Choroid plexus epithelial cell (primary cell): ENCODE results near the gene PNLIPRP3.

Experiments used
- DNase-seq: peaks from one replicate; pipeline ENCODE4 v3.0.0-alpha.2; 2010; ENCODE audit warnings: low read depth
- H3K4me3 ChIP-seq: 2 replicates; pipeline ENCODE4 v1.5.1; 2011; ENCODE audit warnings: low read depth, mild to moderate bottlenecking, control low read depth, low read length, moderate library complexity
- CTCF ChIP-seq: conservative IDR thresholded peaks from 2 replicates; pipeline ENCODE4 v1.5.1; 2011; ENCODE audit warnings: low read depth, mild to moderate bottlenecking, control low read depth, inconsistent platforms, low read length, moderate library complexity

The PNLIPRP3 gene

DNA sequence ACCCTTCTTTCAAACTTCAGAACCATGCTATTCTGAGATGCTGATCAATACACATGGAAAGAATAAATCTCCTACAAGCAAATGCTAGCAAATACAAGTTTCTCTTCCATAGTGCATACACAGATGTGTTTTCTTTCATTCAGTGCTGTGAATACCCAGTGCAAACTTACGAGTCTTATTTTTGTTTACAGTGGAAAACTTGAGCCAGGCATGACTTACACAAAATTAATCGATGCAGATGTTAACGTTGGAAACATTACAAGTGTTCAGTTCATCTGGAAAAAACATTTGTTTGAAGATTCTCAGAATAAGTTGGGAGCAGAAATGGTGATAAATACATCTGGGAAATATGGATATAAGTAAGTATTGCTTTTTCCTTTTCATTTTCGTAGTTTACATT, 48.8 kb downstream of the PNLIPRP3 start:
- DNase-seq: no peak
- no peak for TF ChIP-seq CTCF
- no peak overlapping the region for H3K4me3 ChIP-seq

DNA sequence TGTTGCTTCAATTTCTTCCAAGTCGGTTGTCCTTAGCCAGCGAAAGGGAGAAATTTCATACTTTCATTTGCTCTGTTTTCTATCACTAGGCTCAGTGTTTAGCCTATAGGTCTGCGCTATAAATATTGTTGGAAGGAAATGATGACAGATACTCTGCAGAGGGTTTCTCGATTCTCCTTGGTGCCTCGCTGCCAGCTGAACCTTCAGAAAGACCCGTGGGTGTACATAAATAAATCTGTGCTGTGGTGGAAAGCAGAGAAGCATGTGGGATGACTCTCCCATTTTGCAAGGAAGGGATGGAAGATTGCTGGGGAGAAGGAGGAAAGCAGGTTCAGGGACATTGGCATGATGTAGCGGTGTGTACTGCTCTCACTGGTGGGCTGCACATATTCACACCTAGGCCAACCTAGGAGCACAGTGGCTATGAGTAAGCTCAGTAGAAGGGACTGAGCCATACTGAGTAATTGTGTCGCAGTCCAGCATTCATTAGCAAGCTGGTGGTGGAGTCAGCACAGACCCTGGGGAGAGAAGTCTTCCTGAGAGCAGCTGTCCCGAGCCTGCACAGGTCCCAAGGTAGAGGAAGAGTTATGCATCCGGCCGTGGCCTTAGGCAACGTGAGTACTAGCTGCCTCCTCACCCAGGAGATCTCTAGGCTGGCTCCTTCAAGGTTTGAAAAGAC, 50.5 kb downstream of the PNLIPRP3 start:
- no peak overlapping the region for H3K4me3 ChIP-seq
- DNase-seq: no peak
- no peak for TF ChIP-seq CTCF

- TF ChIP-seq CTCF: no peak
- H3K4me3 ChIP-seq: no peak overlapping the region
- no peak for DNase-seq
Observed at GRCh38 chr10:116486770-116487448, 59.3 kb downstream of the PNLIPRP3 start.

DNA sequence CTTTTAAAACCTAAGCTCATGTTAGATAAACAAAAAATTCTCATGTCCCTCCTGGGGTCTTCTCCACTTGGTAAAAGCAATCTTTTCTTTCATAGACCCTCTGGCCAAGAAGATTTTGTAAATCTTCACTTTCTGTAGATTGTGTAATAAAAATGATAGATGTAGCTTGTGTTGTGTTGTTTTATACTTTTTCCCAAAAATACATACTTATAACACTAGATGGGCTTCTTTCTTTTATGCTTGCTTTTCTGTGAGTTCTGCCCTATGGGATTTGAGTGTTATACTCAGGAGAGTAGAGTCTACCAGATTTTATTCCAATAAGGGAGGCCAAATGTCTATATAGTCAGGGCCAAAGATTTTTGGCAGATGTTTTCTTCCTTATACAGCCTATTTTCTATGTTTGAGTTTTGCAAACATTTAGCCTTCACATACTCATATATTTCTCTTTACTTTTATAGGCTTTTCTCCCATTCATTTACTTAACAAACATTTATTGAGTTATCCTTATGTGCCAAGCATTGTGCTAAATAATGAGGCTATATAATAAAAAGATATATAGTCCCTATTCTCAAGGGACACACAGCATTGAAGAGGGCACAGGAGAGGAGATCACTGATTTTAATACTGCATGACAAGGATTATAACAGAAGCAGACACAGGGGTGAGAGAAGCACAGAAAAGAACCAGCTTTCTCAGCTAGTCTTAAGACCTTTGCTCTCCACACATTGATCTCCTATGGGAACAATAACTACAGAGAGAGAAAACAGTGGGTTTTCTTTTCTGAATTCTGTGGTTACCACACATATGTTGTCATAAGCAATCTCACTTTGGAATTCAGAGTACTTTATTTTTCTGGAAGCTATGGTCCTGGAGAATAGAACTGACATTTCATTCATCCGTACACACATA, 60.1 kb downstream of the PNLIPRP3 start:
- no peak for TF ChIP-seq CTCF
- no peak overlapping the region for H3K4me3 ChIP-seq
- no peak for DNase-seq

DNA sequence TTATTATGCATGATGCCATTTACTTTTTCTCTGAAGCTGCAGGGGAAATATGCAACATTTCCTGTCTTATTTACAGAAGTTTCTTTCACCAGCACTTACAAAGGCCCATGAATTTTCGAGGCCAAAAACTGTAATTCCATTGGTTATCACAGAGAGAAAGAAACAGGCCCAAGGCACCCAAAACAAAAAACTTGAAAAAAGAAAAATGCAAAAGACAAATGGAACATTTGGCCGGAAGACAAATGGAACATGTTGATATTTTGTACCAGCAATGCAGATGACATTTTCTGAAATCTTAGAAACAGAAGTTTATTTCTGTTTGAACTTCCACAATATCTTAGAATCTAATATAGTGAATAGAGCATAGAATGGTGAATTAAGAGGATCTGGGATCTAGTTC, 61.8 kb downstream of the PNLIPRP3 start:
- H3K4me3 ChIP-seq: no peak overlapping the region
- DNase-seq: no peak
- no peak for TF ChIP-seq CTCF

GRCh38 chr10:116490028-116490662, 62.5 kb downstream of the PNLIPRP3 start:
- DNase-seq: peak; percentile 47
- H3K4me3 ChIP-seq: no peak overlapping the region
- peak; percentile 61 for TF ChIP-seq CTCF
